A549 (cell line): ENCODE data around the gene HMMR. TPM values are rescaled to one million over a fixed set of nuclear protein-coding genes. Genes with fewer than 3 reads are reported as not detected.
"Not testable (repeated sequence)": the region's sequence is repeated elsewhere in the genome, so short reads cannot be mapped to it uniquely, and the experiment has no call there.

Experiments used
- ATAC-seq, 2 experiments: fragments of 200-7000 bp in 1 of 2; fragments of >200 bp in 1 of 2; cut with Nextera tagmentation in 1 of 2; cut with Tn5 transposase in 1 of 2; 3 replicates each; pipeline versions ENCODE4 v1.8.0 to v1.9.1; 2018 to 2020; ENCODE audit warnings: mild to moderate bottlenecking in 1 of 2, moderate library complexity in 1 of 2
- CTCF ChIA-PET: fragments of 300-600 bp; sonication (Branson Sonifier 250); formaldehyde crosslinking; extraction: SDS; loops from one replicate; lab custom pipeline; 2021; ENCODE audit warnings: antibody characterized with exemption, inconsistent platforms; lab: Yijun Ruan, JAX
- POLR2A ChIA-PET: fragments of 350-600 bp; formaldehyde crosslinking; extraction: SDS; loops from one replicate; lab custom pipeline; 2021; ENCODE audit warnings: antibody characterized with exemption, inconsistent platforms; lab: Yijun Ruan, JAX
- DNase-seq, 2 experiments: peaks; one replicate each; pipeline versions ENCODE4 v3.0.0 to v3.0.0-alpha.2; 2011 to 2016; ENCODE audit warnings: low read depth in 1 of 2, low spot score in 1 of 2
- FAIRE-seq: peaks from 2 replicates; lab custom pipeline; 2011; peaks lifted over from hg19 to GRCh38; lab: Jason Lieb, UNC
- H3K27ac ChIP-seq, 2 experiments: fragments of >200 bp; sonication (Bioruptor Twin); formaldehyde crosslinking; 3 replicates each; pipeline ENCODE4 v1.5.1; 2016 to 2017
- H3K4me1 ChIP-seq: fragments of >200 bp; sonication (Bioruptor Twin); formaldehyde crosslinking; 3 replicates; pipeline ENCODE4 v1.6.1; 2016
- H3K4me2 ChIP-seq: fragments of >200 bp; sonication (Bioruptor Twin); formaldehyde crosslinking; 3 replicates; pipeline ENCODE4 v1.6.1; 2016
- H3K4me3 ChIP-seq: fragments of >200 bp; sonication (Bioruptor Twin); formaldehyde crosslinking; 3 replicates; pipeline ENCODE4 v1.5.1; 2016
- H3K9me3 ChIP-seq: fragments of >200 bp; sonication (Bioruptor Twin); formaldehyde crosslinking; 3 replicates; pipeline ENCODE4 v1.6.1; 2016
- ATOH8 ChIP-seq: fragments of 250-450 bp; sonication (Bioruptor Pico); IDR thresholded peaks from 2 replicates; pipeline ENCODE4 v1.5.0; 2020; ENCODE audit warnings: low read depth, mild to moderate bottlenecking, moderate library complexity
- ESRRA ChIP-seq: fragments of 150-350 bp; IDR thresholded peaks from 2 replicates; pipeline ENCODE4 v1.6.1; 2014; ENCODE audit warnings: mild to moderate bottlenecking, low read length, borderline replicate concordance
- FOSB ChIP-seq: fragments of 250-450 bp; sonication (Bioruptor Pico); IDR thresholded peaks from 2 replicates; pipeline ENCODE4 v1.5.0; 2020; ENCODE audit warnings: mild to moderate bottlenecking, moderate library complexity
- FOSL2 ChIP-seq, 2 experiments: fragments of 450-650 bp in 1 of 2; fragments of >200 bp in 1 of 2; sonication (Bioruptor Twin) in 1 of 2; formaldehyde crosslinking; IDR thresholded peaks; 2 replicates each; pipeline versions ENCODE4 v1.5.0 to v1.6.1; 2016 to 2020; ENCODE audit warnings: mild to moderate bottlenecking in 1 of 2, moderate library complexity in 1 of 2
- FOXS1 ChIP-seq: fragments of 250-450 bp; sonication (Bioruptor Pico); IDR thresholded peaks from 2 replicates; pipeline ENCODE4 v1.5.0; 2020; ENCODE audit warnings: mild to moderate bottlenecking, moderate library complexity
- GATA3 ChIP-seq: IDR thresholded peaks from 2 replicates; pipeline ENCODE4 v1.6.1; 2012; ENCODE audit warnings: borderline replicate concordance
- HDAC2 ChIP-seq: fragments of 200-600 bp; sonication (generic); IDR thresholded peaks from 2 replicates; pipeline ENCODE4 v1.6.1; 2016
- HEYL ChIP-seq: fragments of 250-450 bp; sonication (Bioruptor Pico); IDR thresholded peaks from 2 replicates; pipeline ENCODE4 v1.8.0; 2021; ENCODE audit warnings: mild to moderate bottlenecking, moderate library complexity
- HMGXB4 ChIP-seq: fragments of 250-450 bp; sonication (Bioruptor Pico); IDR thresholded peaks from 2 replicates; pipeline ENCODE4 v1.5.0; 2021; ENCODE audit warnings: mild to moderate bottlenecking, moderate library complexity, borderline replicate concordance
- HOXB5 ChIP-seq: fragments of 250-450 bp; sonication (Bioruptor Pico); IDR thresholded peaks from 2 replicates; pipeline ENCODE4 v1.5.0; 2020; ENCODE audit warnings: mild to moderate bottlenecking, moderate library complexity
- KDM5A ChIP-seq: fragments of 200-600 bp; sonication (generic); IDR thresholded peaks from 2 replicates; pipeline ENCODE4 v1.6.1; 2016; ENCODE audit warnings: antibody characterized with exemption, mild to moderate bottlenecking
- MAFK ChIP-seq: fragments of 450-650 bp; IDR thresholded peaks from 2 replicates; pipeline ENCODE4 v1.6.1; 2014; ENCODE audit not compliant: partially characterized antibody
- NFE2L2 ChIP-seq: fragments of 150-350 bp; conservative IDR thresholded peaks from 2 replicates; pipeline ENCODE4 v1.6.1; 2014; ENCODE audit warnings: low read length
- PHF8 ChIP-seq: fragments of 200-600 bp; sonication (generic); IDR thresholded peaks from 2 replicates; pipeline ENCODE4 v1.6.1; 2016; ENCODE audit warnings: low read depth, mild to moderate bottlenecking, antibody characterized with exemption, moderate library complexity, borderline replicate concordance
- POLR2A ChIP-seq: IDR thresholded peaks from 2 replicates; pipeline ENCODE4 v1.6.1; 2012; ENCODE audit warnings: mild to moderate bottlenecking, low read length
- RARB ChIP-seq: fragments of 250-450 bp; sonication (Bioruptor Pico); IDR thresholded peaks from 2 replicates; pipeline ENCODE4 v1.8.0; 2021; ENCODE audit warnings: mild to moderate bottlenecking, moderate library complexity
- RCOR1 ChIP-seq: fragments of 150-350 bp; IDR thresholded peaks from 2 replicates; pipeline ENCODE4 v1.6.1; 2014; ENCODE audit warnings: antibody characterized with exemption, low read length, low read depth
- SMC3 ChIP-seq: fragments of >200 bp; sonication (Bioruptor Twin); formaldehyde crosslinking; IDR thresholded peaks from 3 replicates; pipeline ENCODE4 v1.6.1; 2018; ENCODE audit warnings: inconsistent platforms
- SREBF2 ChIP-seq: fragments of 450-650 bp; IDR thresholded peaks from 2 replicates; pipeline ENCODE4 v1.6.1; 2014; ENCODE audit warnings: mild to moderate bottlenecking, moderate library complexity
- TP53 ChIP-seq: fragments of 250-450 bp; sonication (Bioruptor Pico); IDR thresholded peaks from 2 replicates; pipeline ENCODE4 v1.5.0; 2021; ENCODE audit warnings: mild to moderate bottlenecking, moderate library complexity
- ZSCAN20 ChIP-seq: fragments of 250-450 bp; sonication (Bioruptor Pico); IDR thresholded peaks from 2 replicates; pipeline ENCODE4 v1.8.0; 2022; ENCODE audit warnings: mild to moderate bottlenecking, moderate library complexity
- WGBS: methylation state at CpG from one replicate; pipeline ENCODE4 v1.1.6; 2017; ENCODE audit errors: missing lambda C conversion rate; 5-methylcytosine and 5-hydroxymethylcytosine counted together
- polyA minus RNA-seq: library from RNA; depleted of rRNA, polyadenylated mRNA; stranded (reverse); fragments of >200 nt; gene quantifications from 2 replicates; pipeline ENCODE4 v1.2.3, GENCODE V29; 2011; rRNA and poly(A)+ RNA removed
- polyA plus RNA-seq, 4 experiments: library from polyadenylated mRNA; depleted of rRNA in 3 of 4; stranded (reverse); fragments of >200 nt; fragmentation: RNase III in 1 of 4; extraction: RNeasy Plus Mini Kit Qiagen cat#74134 plus additional on column Dnase treatment in 1 of 4; gene quantifications; 2 replicates in 3 of 4; 3 replicates in 1 of 4; pipeline ENCODE4 v1.2.3, GENCODE V29; 2011 to 2017
- TF ChIP-seq, protein P1 (sequence below): fragments of 200-600 bp; sonication (generic); IDR thresholded peaks from 2 replicates; pipeline ENCODE4 v1.6.1; 2016; ENCODE audit warnings: antibody characterized with exemption, mild to moderate bottlenecking, moderate library complexity
- TF ChIP-seq, protein P2 (sequence below): IDR thresholded peaks from 2 replicates; pipeline ENCODE4 v1.6.1; 2012
- TF ChIP-seq, protein P3 (sequence below): IDR thresholded peaks from 2 replicates; pipeline ENCODE4 v1.6.1; 2012; ENCODE audit warnings: low read depth, borderline replicate concordance

Gene HMMR
- polyA plus RNA-seq (2011; rRNA removed) (32.9 and 66.0 TPM in 2 replicates), polyA plus RNA-seq (2017; fragmentation: RNase III; extraction: RNeasy Plus Mini Kit Qiagen cat#74134 plus additional on column Dnase treatment) (30.7 to 38.4 TPM (median 34.0 TPM) in 3 replicates), polyA minus RNA-seq (4.0 and 7.4 TPM in 2 replicates)
- 7.0 and 8.2 TPM in 2 replicates for polyA plus RNA-seq (2012; cell fraction: cytosol; rRNA removed)
- polyA plus RNA-seq (2012; cell fraction: nucleus; rRNA removed) = 6.1 and 8.7 TPM in 2 replicates

DNA sequence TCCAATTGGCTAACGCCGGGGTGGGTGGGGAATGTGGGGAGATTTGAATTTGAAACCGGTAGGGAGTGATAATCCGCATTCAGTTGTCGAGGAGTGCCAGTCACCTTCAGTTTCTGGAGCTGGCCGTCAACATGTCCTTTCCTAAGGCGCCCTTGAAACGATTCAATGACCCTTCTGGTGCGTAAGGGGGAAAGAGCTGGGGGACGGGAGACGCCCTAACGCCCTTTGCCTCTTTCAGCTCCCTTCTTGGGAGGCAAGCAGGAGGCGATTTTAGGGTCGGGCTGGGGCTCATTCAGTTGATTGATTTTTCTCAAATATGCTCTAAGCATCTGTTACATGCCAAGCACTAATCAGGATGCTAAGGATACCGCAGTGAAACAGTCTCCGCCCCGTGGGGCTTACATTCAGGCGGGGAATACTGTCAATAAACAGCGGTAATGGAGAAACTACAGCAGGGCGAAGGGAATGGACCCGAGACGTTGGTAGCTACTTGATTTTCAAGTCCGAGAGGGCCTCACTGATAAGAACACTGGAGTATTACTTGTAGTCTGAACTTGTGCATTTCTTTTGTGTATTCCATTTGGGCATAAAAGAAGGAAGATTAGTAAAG, at the start of gene HMMR:
Gene HMMR (plus strand): TSS at position 71 of the 610 bp plus-strand sequence. CDS start 61 bp downstream, at position 132.
- no peak for TF ChIP-seq GATA3
- TF ChIP-seq NFE2L2 = no peak
- peak; percentile 15; the same call in 1 of the 2 replicates for TF ChIP-seq FOSB (CRISPR knock-in tag)
- peak; percentile 61 for TF ChIP-seq POLR2A
- peak; percentile 74; the same call in 1 of the 2 replicates for TF ChIP-seq HDAC2
- TF ChIP-seq RARB (CRISPR knock-in tag) = no peak
- TF ChIP-seq HMGXB4 (CRISPR knock-in tag) = no peak
- TF ChIP-seq, protein P1, sequence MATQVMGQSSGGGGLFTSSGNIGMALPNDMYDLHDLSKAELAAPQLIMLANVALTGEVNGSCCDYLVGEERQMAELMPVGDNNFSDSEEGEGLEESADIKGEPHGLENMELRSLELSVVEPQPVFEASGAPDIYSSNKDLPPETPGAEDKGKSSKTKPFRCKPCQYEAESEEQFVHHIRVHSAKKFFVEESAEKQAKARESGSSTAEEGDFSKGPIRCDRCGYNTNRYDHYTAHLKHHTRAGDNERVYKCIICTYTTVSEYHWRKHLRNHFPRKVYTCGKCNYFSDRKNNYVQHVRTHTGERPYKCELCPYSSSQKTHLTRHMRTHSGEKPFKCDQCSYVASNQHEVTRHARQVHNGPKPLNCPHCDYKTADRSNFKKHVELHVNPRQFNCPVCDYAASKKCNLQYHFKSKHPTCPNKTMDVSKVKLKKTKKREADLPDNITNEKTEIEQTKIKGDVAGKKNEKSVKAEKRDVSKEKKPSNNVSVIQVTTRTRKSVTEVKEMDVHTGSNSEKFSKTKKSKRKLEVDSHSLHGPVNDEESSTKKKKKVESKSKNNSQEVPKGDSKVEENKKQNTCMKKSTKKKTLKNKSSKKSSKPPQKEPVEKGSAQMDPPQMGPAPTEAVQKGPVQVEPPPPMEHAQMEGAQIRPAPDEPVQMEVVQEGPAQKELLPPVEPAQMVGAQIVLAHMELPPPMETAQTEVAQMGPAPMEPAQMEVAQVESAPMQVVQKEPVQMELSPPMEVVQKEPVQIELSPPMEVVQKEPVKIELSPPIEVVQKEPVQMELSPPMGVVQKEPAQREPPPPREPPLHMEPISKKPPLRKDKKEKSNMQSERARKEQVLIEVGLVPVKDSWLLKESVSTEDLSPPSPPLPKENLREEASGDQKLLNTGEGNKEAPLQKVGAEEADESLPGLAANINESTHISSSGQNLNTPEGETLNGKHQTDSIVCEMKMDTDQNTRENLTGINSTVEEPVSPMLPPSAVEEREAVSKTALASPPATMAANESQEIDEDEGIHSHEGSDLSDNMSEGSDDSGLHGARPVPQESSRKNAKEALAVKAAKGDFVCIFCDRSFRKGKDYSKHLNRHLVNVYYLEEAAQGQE = no peak
- peak; percentile 75 for TF ChIP-seq KDM5A
- TF ChIP-seq MAFK = no peak
- no peak for TF ChIP-seq FOXS1 (CRISPR knock-in tag)
- TF ChIP-seq ESRRA = no peak
- TF ChIP-seq, protein P2, sequence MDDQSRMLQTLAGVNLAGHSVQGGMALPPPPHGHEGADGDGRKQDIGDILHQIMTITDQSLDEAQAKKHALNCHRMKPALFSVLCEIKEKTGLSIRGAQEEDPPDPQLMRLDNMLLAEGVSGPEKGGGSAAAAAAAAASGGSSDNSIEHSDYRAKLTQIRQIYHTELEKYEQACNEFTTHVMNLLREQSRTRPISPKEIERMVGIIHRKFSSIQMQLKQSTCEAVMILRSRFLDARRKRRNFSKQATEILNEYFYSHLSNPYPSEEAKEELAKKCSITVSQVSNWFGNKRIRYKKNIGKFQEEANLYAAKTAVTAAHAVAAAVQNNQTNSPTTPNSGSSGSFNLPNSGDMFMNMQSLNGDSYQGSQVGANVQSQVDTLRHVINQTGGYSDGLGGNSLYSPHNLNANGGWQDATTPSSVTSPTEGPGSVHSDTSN = no peak
- no peak for TF ChIP-seq SREBF2
- no peak for TF ChIP-seq HEYL
- TF ChIP-seq, protein P3, sequence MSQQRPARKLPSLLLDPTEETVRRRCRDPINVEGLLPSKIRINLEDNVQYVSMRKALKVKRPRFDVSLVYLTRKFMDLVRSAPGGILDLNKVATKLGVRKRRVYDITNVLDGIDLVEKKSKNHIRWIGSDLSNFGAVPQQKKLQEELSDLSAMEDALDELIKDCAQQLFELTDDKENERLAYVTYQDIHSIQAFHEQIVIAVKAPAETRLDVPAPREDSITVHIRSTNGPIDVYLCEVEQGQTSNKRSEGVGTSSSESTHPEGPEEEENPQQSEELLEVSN = no peak
- TF ChIP-seq SMC3 = no peak
- no peak for TF ChIP-seq PHF8
- TF ChIP-seq TP53 = 0 out of 2 replicates have a peak, but pooled peaks have one; percentile 56
- no peak for TF ChIP-seq HOXB5 (CRISPR knock-in tag)
- no peak for TF ChIP-seq ATOH8
- no peak for TF ChIP-seq RCOR1
- TF ChIP-seq ZSCAN20 (CRISPR knock-in tag) = no peak
- TF ChIP-seq FOSL2 (IDR thresholded peaks at IDR 0.05) = no peak
- 0 out of 2 replicates have a peak, but pooled peaks have one; percentile 3 for TF ChIP-seq FOSL2 (CRISPR knock-in tag; IDR thresholded peaks at IDR 0.05)
- FAIRE-seq (no peak), DNase-seq (peak in 1 of 2 experiments; percentile 53), ATAC-seq (peak; percentile 35 to 48)
- peak within 1 kb of the TSS; percentile 73 for H3K4me3 ChIP-seq
- CTCF ChIA-PET = interaction anchor here (1.6 kb wide), 2 partner anchors 19 to 43 kb away, joined by 4 to 5 read pairs; no protein-coding TSS in a partner anchor
- H3K4me1 ChIP-seq = peaks cover 27% of the 10 kb centered on the region
- POLR2A ChIA-PET = interaction anchor here (1.0 to 5.1 kb wide), 14 partner anchors 11 to 52 kb away, joined by 3 to 76 read pairs (median 9); partner anchors contain the start of genes CCNG1 and MAT2B
- WGBS = 1% methylated on average over 23 of the region's 23 CpGs
- H3K9me3 ChIP-seq = no peaks in the 10 kb centered on the region
- peak within 1 kb of the TSS; percentile 90 for H3K4me2 ChIP-seq
- peak within 1 kb of the TSS; percentile 91 to 92 for H3K27ac ChIP-seq

DNA sequence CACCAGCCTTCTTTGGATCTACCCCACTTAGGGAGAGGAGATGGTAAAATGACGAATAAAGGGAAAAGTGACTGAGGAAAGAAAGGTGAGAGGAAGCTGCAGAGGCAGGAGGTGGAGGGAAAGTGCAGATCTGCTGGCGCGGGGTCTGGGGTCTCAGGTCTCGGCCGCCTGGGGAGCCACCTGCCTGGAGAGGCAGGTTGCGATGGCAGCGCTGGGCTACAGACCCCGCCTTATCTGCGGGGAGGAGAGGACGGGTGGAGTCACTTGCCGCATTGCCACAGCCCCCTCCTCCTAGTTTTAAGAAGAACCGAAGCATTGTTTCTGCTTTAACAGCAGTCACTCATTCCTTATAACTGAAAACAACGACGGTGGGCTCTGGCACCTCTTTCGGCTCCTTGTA, 44.8 kb upstream of the HMMR start:
- H3K27ac ChIP-seq, H3K4me1 ChIP-seq, CTCF ChIA-PET, POLR2A ChIA-PET, FAIRE-seq, DNase-seq, H3K4me3 ChIP-seq, H3K9me3 ChIP-seq, H3K4me2 ChIP-seq, ATAC-seq: not testable (repeated sequence)
- 41% methylated on average over 15 of the region's 15 CpGs for WGBS
